OCI-LY7 (cell line): ENCODE results near the gene C2orf42.

ENCODE experiments used
- CTCF ChIP-seq: fragments of 200-600 bp; sonication (generic); conservative IDR thresholded peaks from 2 replicates; pipeline ENCODE4 v1.5.1; 2014; ENCODE audit warnings: mild to moderate bottlenecking, antibody characterized with exemption, low read length, moderate library complexity, mixed read lengths
- EZH2phosphoT487 ChIP-seq: fragments of 200-600 bp; sonication (generic); IDR thresholded peaks from 2 replicates; pipeline ENCODE4 v1.6.1; 2018; ENCODE audit warnings: low read depth, borderline replicate concordance, mild to moderate bottlenecking, mixed run types, antibody characterized with exemption, low read length, moderate library complexity, mixed read lengths

- TF ChIP-seq CTCF: no peak
- TF ChIP-seq EZH2phosphoT487: no peak
Measured at GRCh38 chr2:70121627-70122372, 69.0 kb downstream of the C2orf42 start.
